Hepatocyte (in vitro differentiated cells): ENCODE data around the gene INS. TPM values are rescaled to one million over a fixed set of nuclear protein-coding genes. Genes with fewer than 3 reads are reported as not detected.

ENCODE experiments used
- DNase-seq: peaks from one replicate; pipeline ENCODE4 v3.0.0-alpha.2; 2016; ENCODE audit warnings: low spot score
- H2AFZ ChIP-seq: fragments of 200-600 bp; sonication (generic); 2 replicates; pipeline ENCODE4 v1.6.0; 2016; ENCODE audit warnings: antibody characterized with exemption, mild to moderate bottlenecking
- H3K27ac ChIP-seq: fragments of 200-600 bp; sonication (generic); 2 replicates; pipeline ENCODE4 v1.5.1; 2016; ENCODE audit warnings: mild to moderate bottlenecking
- H3K27me3 ChIP-seq: fragments of 200-600 bp; sonication (generic); 2 replicates; pipeline ENCODE4 v1.6.1; 2016
- H3K36me3 ChIP-seq: fragments of 200-600 bp; sonication (generic); replicated peaks from 2 replicates; pipeline ENCODE4 v1.5.1; 2016; ENCODE audit warnings: low read depth; ENCODE audit not compliant: insufficient read depth
- H3K4me1 ChIP-seq: fragments of 200-600 bp; sonication (generic); 2 replicates; pipeline ENCODE4 v1.5.1; 2016; ENCODE audit warnings: mild to moderate bottlenecking, moderate library complexity; ENCODE audit not compliant: insufficient read depth
- H3K4me2 ChIP-seq: fragments of 200-600 bp; sonication (generic); 2 replicates; pipeline ENCODE4 v1.6.0; 2016
- H3K4me3 ChIP-seq: fragments of 200-600 bp; sonication (generic); 2 replicates; pipeline ENCODE4 v1.5.1; 2016; ENCODE audit warnings: mild to moderate bottlenecking
- H3K79me2 ChIP-seq: fragments of 200-600 bp; sonication (generic); 2 replicates; pipeline ENCODE4 v1.6.0; 2017; ENCODE audit warnings: mild to moderate bottlenecking
- H3K9me2 ChIP-seq: fragments of 200-600 bp; sonication (generic); replicated peaks from 2 replicates; pipeline ENCODE4 v1.6.0; 2017; ENCODE audit warnings: mild to moderate bottlenecking; ENCODE audit not compliant: insufficient read depth
- H3K9me3 ChIP-seq: fragments of 200-600 bp; sonication (generic); 2 replicates; pipeline ENCODE4 v1.5.1; 2016; ENCODE audit warnings: low read depth, mild to moderate bottlenecking
- H4K20me1 ChIP-seq: fragments of 200-600 bp; sonication (generic); 2 replicates; pipeline ENCODE4 v1.6.0; 2016; ENCODE audit warnings: mild to moderate bottlenecking; ENCODE audit not compliant: insufficient read depth, poor library complexity, severe bottlenecking
- CTCF ChIP-seq: fragments of 200-600 bp; sonication (generic); IDR thresholded peaks from 2 replicates; pipeline ENCODE4 v1.5.1; 2016; ENCODE audit warnings: antibody characterized with exemption, mild to moderate bottlenecking; ENCODE audit not compliant: poor library complexity
- EZH2 ChIP-seq: fragments of 200-600 bp; sonication (generic); IDR thresholded peaks from 2 replicates; pipeline ENCODE4 v1.6.1; 2016; ENCODE audit warnings: antibody characterized with exemption, mild to moderate bottlenecking, borderline replicate concordance
- EZH2phosphoT487 ChIP-seq: fragments of 200-600 bp; sonication (generic); IDR thresholded peaks from one replicate; pipeline ENCODE4 v1.6.1; 2018; ENCODE audit warnings: antibody characterized with exemption, mild to moderate bottlenecking, low read depth, moderate library complexity; ENCODE audit not compliant: unreplicated experiment, severe bottlenecking
- WGBS: methylation state at CpG from one replicate; pipeline ENCODE4 v1.1.6; 2016; ENCODE audit warnings: low lambda C conversion rate; ENCODE audit errors: missing lambda C conversion rate; 5-methylcytosine and 5-hydroxymethylcytosine counted together
- polyA plus RNA-seq: library from polyadenylated mRNA; unstranded; fragments of >200 nt; fragmentation: Nextera tagmentation; extraction: Ambion mirVana; gene quantifications from 2 replicates; pipeline ENCODE4 v1.2.1, GENCODE V29; 2016
- total RNA-seq: library from RNA; depleted of rRNA; stranded (reverse); fragments of >200 nt; gene quantifications from 2 replicates; pipeline ENCODE4 v1.2.3, GENCODE V29; 2014

The INS gene
- total and polyA plus RNA-seq, 2 experiments from 2014 or later: not detected

GRCh38 chr11:2129308-2129698, 31.7 kb downstream of the INS start:
- no peak overlapping the region for H3K4me3 ChIP-seq
- WGBS: 92% methylated on average over 16 of the region's 17 CpGs
- no peaks in the 10 kb centered on the region for H3K27me3 ChIP-seq
- TF ChIP-seq EZH2phosphoT487 (no peak), EZH2 (no peak), CTCF (no peak)
- H3K4me1 ChIP-seq: no peaks in the 10 kb centered on the region
- no peak overlapping the region for H3K4me2 ChIP-seq
- H3K79me2 ChIP-seq: peaks cover 18% of the 10 kb centered on the region
- H3K9me3 ChIP-seq: no peaks in the 10 kb centered on the region
- peak overlapping the region; percentile 31 for H3K27ac ChIP-seq
- peaks cover 39% of the 10 kb centered on the region for H4K20me1 ChIP-seq
- H2AFZ ChIP-seq: no peak overlapping the region
- DNase-seq: no peak
- H3K9me2 ChIP-seq: no peaks in the 10 kb centered on the region
- H3K36me3 ChIP-seq: no peaks in the 10 kb centered on the region

- Histone ChIP-seq H3K27ac (peak overlapping the region; percentile 70), H4K20me1 (peaks cover 33% of the 10 kb centered on the region), H3K4me1 (no peaks in the 10 kb centered on the region), H3K9me2 (no peaks in the 10 kb centered on the region), H3K36me3 (no peaks in the 10 kb centered on the region), H2AFZ (no peak overlapping the region), H3K4me2 (no peak overlapping the region), H3K9me3 (no peaks in the 10 kb centered on the region), H3K79me2 (peaks cover 12% of the 10 kb centered on the region), H3K27me3 (no peaks in the 10 kb centered on the region), H3K4me3 (no peak overlapping the region)
- WGBS: 70% methylated on average over 12 of the region's 12 CpGs
- peak; percentile 69 for DNase-seq
- TF ChIP-seq EZH2phosphoT487 (no peak), CTCF (no peak), EZH2 (no peak)
Measured at GRCh38 chr11:2128511-2129307, 32.3 kb downstream of the INS start.

GRCh38 chr11:2128130-2128510, 32.9 kb downstream of the INS start:
- peak overlapping the region; percentile 70 for H3K27ac ChIP-seq
- H3K9me2 ChIP-seq: no peaks in the 10 kb centered on the region
- no peaks in the 10 kb centered on the region for H3K4me1 ChIP-seq
- H4K20me1 ChIP-seq: peaks cover 27% of the 10 kb centered on the region
- 81% methylated on average over 7 of the region's 7 CpGs for WGBS
- no peaks in the 10 kb centered on the region for H3K9me3 ChIP-seq
- no peaks in the 10 kb centered on the region for H3K36me3 ChIP-seq
- H3K27me3 ChIP-seq: no peaks in the 10 kb centered on the region
- peaks cover 6% of the 10 kb centered on the region for H3K79me2 ChIP-seq
- H3K4me2 ChIP-seq: no peak overlapping the region
- no peak overlapping the region for H2AFZ ChIP-seq
- TF ChIP-seq EZH2phosphoT487: no peak
- no peak for TF ChIP-seq CTCF
- no peak for TF ChIP-seq EZH2
- DNase-seq: no peak
- H3K4me3 ChIP-seq: no peak overlapping the region
